H1 (cell line): Measurements from ENCODE around the gene ARNT2. TPM values are rescaled to one million over a fixed set of nuclear protein-coding genes. Genes with fewer than 3 reads are reported as not detected.

Experiments used
- HDAC2 ChIP-seq, 2 experiments: fragments of 300-600 bp in 1 of 2; sonication (generic) in 1 of 2; IDR thresholded peaks; 2 replicates each; pipeline ENCODE4 v1.6.1; 2011 to 2012; ENCODE audit warnings: low read depth in 2 of 2, low read length in 2 of 2, mild to moderate bottlenecking in 2 of 2, moderate library complexity in 2 of 2, borderline replicate concordance in 1 of 2, inconsistent platforms in 1 of 2
- POU5F1 ChIP-seq: IDR thresholded peaks from 2 replicates; pipeline ENCODE4 v1.6.1; 2011; ENCODE audit warnings: low read depth, mild to moderate bottlenecking, low read length, moderate library complexity
- SIX5 ChIP-seq: IDR thresholded peaks from 2 replicates; pipeline ENCODE4 v1.6.1; 2011; ENCODE audit warnings: mild to moderate bottlenecking, low read depth, low read length
- polyA plus RNA-seq, 7 experiments: library from polyadenylated mRNA; depleted of rRNA in 3 of 7; stranded (reverse) in 5 of 7; unstranded in 2 of 7; fragments of >200 nt in 5 of 7; fragments of 200-250 nt in 2 of 7; gene quantifications; 1 replicate in 5 of 7; 2 replicates in 1 of 7; 4 replicates in 1 of 7; pipeline versions ENCODE4 v1.2.1 to v1.2.3, GENCODE V29; 2011 to 2013; ENCODE audit warnings: missing spikeins in 2 of 7, mixed read lengths in 2 of 7
- total RNA-seq: library from RNA; stranded (reverse); fragmentation: NEBNext Ultra II Directional; extraction: Animal tissue kit (Norgen Biotek cat#: 25700); gene quantifications from 2 replicates; pipeline ENCODE4 v1.2.1, GENCODE V29; 2021
- TF ChIP-seq, protein P1 (sequence below): fragments of 300-600 bp; sonication (generic); IDR thresholded peaks from 2 replicates; pipeline ENCODE4 v1.7.1; 2012; ENCODE audit warnings: low read length, moderate library complexity, mild to moderate bottlenecking, inconsistent platforms; ENCODE audit not compliant: insufficient replicate concordance
- TF ChIP-seq, protein P2 (sequence below): IDR thresholded peaks from 2 replicates; pipeline ENCODE4 v1.6.1; 2011; ENCODE audit warnings: low read length, improper control_type of control experiment

The ARNT2 gene
- total and polyA plus RNA-seq, 2 of the 8 experiments (the other 6 are each of a cell fraction or from before 2014, with no cell fraction given) = 9.5 to 14.6 TPM

GRCh38 chr15:80396096-80396495, 8.1 kb upstream of the ARNT2 start (continued):
- TF ChIP-seq, protein P1, sequence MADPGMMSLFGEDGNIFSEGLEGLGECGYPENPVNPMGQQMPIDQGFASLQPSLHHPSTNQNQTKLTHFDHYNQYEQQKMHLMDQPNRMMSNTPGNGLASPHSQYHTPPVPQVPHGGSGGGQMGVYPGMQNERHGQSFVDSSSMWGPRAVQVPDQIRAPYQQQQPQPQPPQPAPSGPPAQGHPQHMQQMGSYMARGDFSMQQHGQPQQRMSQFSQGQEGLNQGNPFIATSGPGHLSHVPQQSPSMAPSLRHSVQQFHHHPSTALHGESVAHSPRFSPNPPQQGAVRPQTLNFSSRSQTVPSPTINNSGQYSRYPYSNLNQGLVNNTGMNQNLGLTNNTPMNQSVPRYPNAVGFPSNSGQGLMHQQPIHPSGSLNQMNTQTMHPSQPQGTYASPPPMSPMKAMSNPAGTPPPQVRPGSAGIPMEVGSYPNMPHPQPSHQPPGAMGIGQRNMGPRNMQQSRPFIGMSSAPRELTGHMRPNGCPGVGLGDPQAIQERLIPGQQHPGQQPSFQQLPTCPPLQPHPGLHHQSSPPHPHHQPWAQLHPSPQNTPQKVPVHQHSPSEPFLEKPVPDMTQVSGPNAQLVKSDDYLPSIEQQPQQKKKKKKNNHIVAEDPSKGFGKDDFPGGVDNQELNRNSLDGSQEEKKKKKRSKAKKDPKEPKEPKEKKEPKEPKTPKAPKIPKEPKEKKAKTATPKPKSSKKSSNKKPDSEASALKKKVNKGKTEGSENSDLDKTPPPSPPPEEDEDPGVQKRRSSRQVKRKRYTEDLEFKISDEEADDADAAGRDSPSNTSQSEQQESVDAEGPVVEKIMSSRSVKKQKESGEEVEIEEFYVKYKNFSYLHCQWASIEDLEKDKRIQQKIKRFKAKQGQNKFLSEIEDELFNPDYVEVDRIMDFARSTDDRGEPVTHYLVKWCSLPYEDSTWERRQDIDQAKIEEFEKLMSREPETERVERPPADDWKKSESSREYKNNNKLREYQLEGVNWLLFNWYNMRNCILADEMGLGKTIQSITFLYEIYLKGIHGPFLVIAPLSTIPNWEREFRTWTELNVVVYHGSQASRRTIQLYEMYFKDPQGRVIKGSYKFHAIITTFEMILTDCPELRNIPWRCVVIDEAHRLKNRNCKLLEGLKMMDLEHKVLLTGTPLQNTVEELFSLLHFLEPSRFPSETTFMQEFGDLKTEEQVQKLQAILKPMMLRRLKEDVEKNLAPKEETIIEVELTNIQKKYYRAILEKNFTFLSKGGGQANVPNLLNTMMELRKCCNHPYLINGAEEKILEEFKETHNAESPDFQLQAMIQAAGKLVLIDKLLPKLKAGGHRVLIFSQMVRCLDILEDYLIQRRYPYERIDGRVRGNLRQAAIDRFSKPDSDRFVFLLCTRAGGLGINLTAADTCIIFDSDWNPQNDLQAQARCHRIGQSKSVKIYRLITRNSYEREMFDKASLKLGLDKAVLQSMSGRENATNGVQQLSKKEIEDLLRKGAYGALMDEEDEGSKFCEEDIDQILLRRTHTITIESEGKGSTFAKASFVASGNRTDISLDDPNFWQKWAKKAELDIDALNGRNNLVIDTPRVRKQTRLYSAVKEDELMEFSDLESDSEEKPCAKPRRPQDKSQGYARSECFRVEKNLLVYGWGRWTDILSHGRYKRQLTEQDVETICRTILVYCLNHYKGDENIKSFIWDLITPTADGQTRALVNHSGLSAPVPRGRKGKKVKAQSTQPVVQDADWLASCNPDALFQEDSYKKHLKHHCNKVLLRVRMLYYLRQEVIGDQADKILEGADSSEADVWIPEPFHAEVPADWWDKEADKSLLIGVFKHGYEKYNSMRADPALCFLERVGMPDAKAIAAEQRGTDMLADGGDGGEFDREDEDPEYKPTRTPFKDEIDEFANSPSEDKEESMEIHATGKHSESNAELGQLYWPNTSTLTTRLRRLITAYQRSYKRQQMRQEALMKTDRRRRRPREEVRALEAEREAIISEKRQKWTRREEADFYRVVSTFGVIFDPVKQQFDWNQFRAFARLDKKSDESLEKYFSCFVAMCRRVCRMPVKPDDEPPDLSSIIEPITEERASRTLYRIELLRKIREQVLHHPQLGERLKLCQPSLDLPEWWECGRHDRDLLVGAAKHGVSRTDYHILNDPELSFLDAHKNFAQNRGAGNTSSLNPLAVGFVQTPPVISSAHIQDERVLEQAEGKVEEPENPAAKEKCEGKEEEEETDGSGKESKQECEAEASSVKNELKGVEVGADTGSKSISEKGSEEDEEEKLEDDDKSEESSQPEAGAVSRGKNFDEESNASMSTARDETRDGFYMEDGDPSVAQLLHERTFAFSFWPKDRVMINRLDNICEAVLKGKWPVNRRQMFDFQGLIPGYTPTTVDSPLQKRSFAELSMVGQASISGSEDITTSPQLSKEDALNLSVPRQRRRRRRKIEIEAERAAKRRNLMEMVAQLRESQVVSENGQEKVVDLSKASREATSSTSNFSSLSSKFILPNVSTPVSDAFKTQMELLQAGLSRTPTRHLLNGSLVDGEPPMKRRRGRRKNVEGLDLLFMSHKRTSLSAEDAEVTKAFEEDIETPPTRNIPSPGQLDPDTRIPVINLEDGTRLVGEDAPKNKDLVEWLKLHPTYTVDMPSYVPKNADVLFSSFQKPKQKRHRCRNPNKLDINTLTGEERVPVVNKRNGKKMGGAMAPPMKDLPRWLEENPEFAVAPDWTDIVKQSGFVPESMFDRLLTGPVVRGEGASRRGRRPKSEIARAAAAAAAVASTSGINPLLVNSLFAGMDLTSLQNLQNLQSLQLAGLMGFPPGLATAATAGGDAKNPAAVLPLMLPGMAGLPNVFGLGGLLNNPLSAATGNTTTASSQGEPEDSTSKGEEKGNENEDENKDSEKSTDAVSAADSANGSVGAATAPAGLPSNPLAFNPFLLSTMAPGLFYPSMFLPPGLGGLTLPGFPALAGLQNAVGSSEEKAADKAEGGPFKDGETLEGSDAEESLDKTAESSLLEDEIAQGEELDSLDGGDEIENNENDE = no peak
- TF ChIP-seq SIX5 = no peak
- no peak for TF ChIP-seq HDAC2 (IDR thresholded peaks at IDR 0.05; ENCODE audit: borderline replicate concordance in 1 of 2, low read depth in 2 of 2, low read length in 2 of 2)
- TF ChIP-seq POU5F1 = no peak
- TF ChIP-seq, protein P2, sequence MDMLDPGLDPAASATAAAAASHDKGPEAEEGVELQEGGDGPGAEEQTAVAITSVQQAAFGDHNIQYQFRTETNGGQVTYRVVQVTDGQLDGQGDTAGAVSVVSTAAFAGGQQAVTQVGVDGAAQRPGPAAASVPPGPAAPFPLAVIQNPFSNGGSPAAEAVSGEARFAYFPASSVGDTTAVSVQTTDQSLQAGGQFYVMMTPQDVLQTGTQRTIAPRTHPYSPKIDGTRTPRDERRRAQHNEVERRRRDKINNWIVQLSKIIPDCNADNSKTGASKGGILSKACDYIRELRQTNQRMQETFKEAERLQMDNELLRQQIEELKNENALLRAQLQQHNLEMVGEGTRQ = no peak
